GM12878 (cell line): Measurements from ENCODE around the gene DYRK1B. TPM values are rescaled to one million over a fixed set of nuclear protein-coding genes. Genes with fewer than 3 reads are reported as not detected.

Experiments
- ATAC-seq: fragments of 200-7000 bp; cut with Tn5 transposase; 3 replicates; pipeline ENCODE4 v1.9.1; 2020; ENCODE audit warnings: mild to moderate bottlenecking, moderate library complexity
- BruUV-seq: library from RNA; stranded (reverse); fragments of 400-500 nt; replicated peaks from 2 replicates; lab custom pipeline; 2021; lab: Mats Ljungman, UMichigan
- CTCF ChIA-PET: fragments of 300-600 bp; sonication (Branson Sonifier 250); formaldehyde crosslinking; extraction: SDS; loops from one replicate; lab custom pipeline; 2021; ENCODE audit warnings: inconsistent platforms; lab: Yijun Ruan, JAX
- POLR2A ChIA-PET: fragments of 350-600 bp; formaldehyde crosslinking; extraction: SDS; loops from one replicate; lab custom pipeline; 2021; ENCODE audit warnings: inconsistent platforms; lab: Charles Lee
- RAD21 ChIA-PET: fragments of 300-600 bp; sonication (Branson Sonifier 250); formaldehyde crosslinking; loops from one replicate; lab custom pipeline; 2023; ENCODE audit warnings: antibody characterized with exemption; ENCODE audit not compliant: unreplicated experiment; lab: Charles Lee
- SMC1A ChIA-PET: fragments of 300-600 bp; sonication (Branson Sonifier 250); formaldehyde crosslinking; loops from one replicate; lab custom pipeline; 2023; ENCODE audit not compliant: unreplicated experiment, uncharacterized antibody; lab: Charles Lee
- DNase-seq: peaks from one replicate; pipeline ENCODE4 v3.0.0-alpha.2; 2011; ENCODE audit warnings: low read depth, low spot score
- FAIRE-seq: peaks from 3 replicates; lab custom pipeline; 2011; peaks lifted over from hg19 to GRCh38; lab: Jason Lieb, UNC
- H2AFZ ChIP-seq: 2 replicates; pipeline ENCODE4 v1.6.0; 2011; ENCODE audit warnings: low read depth, low read length, control low read depth; ENCODE audit not compliant: control insufficient read depth
- H3K27ac ChIP-seq: 2 replicates; pipeline ENCODE4 v1.5.1; 2011; ENCODE audit warnings: control low read depth; ENCODE audit not compliant: control insufficient read depth, insufficient read depth
- H3K27me3 ChIP-seq, 2 experiments: replicated peaks in 1 of 2; 2 replicates each; pipeline versions ENCODE4 v1.6.0 to v1.6.1; 2011; ENCODE audit warnings: low read length in 1 of 2; ENCODE audit not compliant: control insufficient read depth in 2 of 2, insufficient read depth in 2 of 2
- H3K36me3 ChIP-seq, 2 experiments: 2 replicates each; pipeline ENCODE4 v1.5.1; 2011; ENCODE audit warnings: low read length in 1 of 2; ENCODE audit not compliant: control insufficient read depth in 2 of 2, insufficient read depth in 2 of 2
- H3K4me1 ChIP-seq: 2 replicates; pipeline ENCODE4 v1.6.1; 2011; ENCODE audit warnings: mild to moderate bottlenecking, low read length, moderate library complexity, mixed read lengths; ENCODE audit not compliant: control insufficient read depth, insufficient read depth
- H3K4me2 ChIP-seq: 2 replicates; pipeline ENCODE4 v1.6.0; 2011; ENCODE audit warnings: control low read depth; ENCODE audit not compliant: control insufficient read depth, insufficient read depth
- H3K4me3 ChIP-seq: fragments of 200-600 bp; sonication (generic); 2 replicates; pipeline ENCODE4 v1.5.1; 2016
- H3K79me2 ChIP-seq: 2 replicates; pipeline ENCODE4 v1.6.0; 2011; ENCODE audit warnings: low read length; ENCODE audit not compliant: control insufficient read depth, insufficient read depth
- H3K9ac ChIP-seq: 2 replicates; pipeline ENCODE4 v1.8.0; 2011; ENCODE audit warnings: low read length, control low read depth, mixed read lengths; ENCODE audit not compliant: control insufficient read depth, insufficient read depth
- H3K9me3 ChIP-seq: replicated peaks from 3 replicates; pipeline ENCODE4 v1.5.1; 2011; ENCODE audit warnings: mild to moderate bottlenecking, low read length; ENCODE audit not compliant: control insufficient read depth, insufficient read depth
- H4K20me1 ChIP-seq: 2 replicates; pipeline ENCODE4 v1.6.0; 2011; ENCODE audit not compliant: control insufficient read depth, insufficient read depth
- EP300 ChIP-seq, 2 experiments: fragments of 150-350 bp in 1 of 2; IDR thresholded peaks; 2 replicates each; pipeline ENCODE4 v1.6.1; 2011 to 2012; ENCODE audit warnings: low read depth in 2 of 2, low read length in 2 of 2, borderline replicate concordance in 1 of 2, improper control_type of control experiment in 1 of 2, inconsistent platforms in 1 of 2; ENCODE audit not compliant: control insufficient read depth in 1 of 2
- LARP7 ChIP-seq: fragments of 450-650 bp; IDR thresholded peaks from 2 replicates; pipeline ENCODE4 v1.6.1; 2017; ENCODE audit warnings: mild to moderate bottlenecking
- WGBS: methylation state at CpG from one replicate; pipeline ENCODE4 v1.1.6; 2016; ENCODE audit warnings: low lambda C conversion rate; ENCODE audit not compliant: insufficient replicate concordance, insufficient coverage; ENCODE audit errors: missing lambda C conversion rate; 5-methylcytosine and 5-hydroxymethylcytosine counted together
- in situ Hi-C: fragments of 300-500 bp; cut with MboI; formaldehyde crosslinking; loops from 9 replicates; pipeline ENCODE4 v1.14.3; 2018; ENCODE audit warnings: mixed read lengths
- intact Hi-C: fragments of 100-400 bp; cut with micrococcal nuclease; formaldehyde crosslinking; loops from one replicate; pipeline ENCODE4 v1.14.2; 2022; ENCODE audit not compliant: unreplicated experiment
- polyA plus RNA-seq, 11 experiments: library from polyadenylated mRNA; depleted of rRNA in 4 of 11; unstranded in 6 of 11; stranded (reverse) in 5 of 11; fragments of >200 nt; fragmentation: Nextera tagmentation in 4 of 11; fragmentation: Illumina TruSeq in 1 of 11; extraction: Ambion mirVana in 4 of 11; extraction: Trizol in 1 of 11; gene quantifications; 1 replicate in 1 of 11; 2 replicates in 10 of 11; pipeline versions ENCODE4 v1.2.1 to v1.2.3, GENCODE V29; 2011 to 2016; ENCODE audit warnings: inconsistent platforms in 2 of 11, missing spikeins in 2 of 11, low read depth in 1 of 11
- total RNA-seq, 4 experiments: library from RNA; depleted of rRNA in 3 of 4; stranded (reverse); fragments of >200 nt in 3 of 4; fragmentation: Illumina TruSeq in 1 of 4; extraction: Trizol in 1 of 4; gene quantifications; 2 replicates each; pipeline versions ENCODE4 v1.2.1 to v1.2.3, GENCODE V29; 2013 to 2021
- TF ChIP-seq, protein P1 (sequence below): IDR thresholded peaks from 2 replicates; pipeline ENCODE4 v1.6.1; 2011; ENCODE audit warnings: low read depth, low read length, improper control_type of control experiment, borderline replicate concordance
- TF ChIP-seq, protein P2 (sequence below): IDR thresholded peaks from 2 replicates; pipeline ENCODE4 v1.6.1; 2012; ENCODE audit warnings: low read depth, low read length, improper control_type of control experiment
- TF ChIP-seq, protein P3 (sequence below): fragments of 450-650 bp; IDR thresholded peaks from 2 replicates; pipeline ENCODE4 v1.6.1; 2014; ENCODE audit warnings: mild to moderate bottlenecking
- TF ChIP-seq, protein P4 (sequence below): IDR thresholded peaks from 2 replicates; pipeline ENCODE4 v1.6.1; 2012; ENCODE audit warnings: improper control_type of control experiment, low read depth, low read length; ENCODE audit not compliant: insufficient replicate concordance

DYRK1B gene
- total and polyA plus RNA-seq, 10 of the 15 experiments (the other 5 are each of a cell fraction or from before 2014, with no cell fraction given): 0.07 to 10.2 (median 3.4) TPM; not detected in 1

DNA sequence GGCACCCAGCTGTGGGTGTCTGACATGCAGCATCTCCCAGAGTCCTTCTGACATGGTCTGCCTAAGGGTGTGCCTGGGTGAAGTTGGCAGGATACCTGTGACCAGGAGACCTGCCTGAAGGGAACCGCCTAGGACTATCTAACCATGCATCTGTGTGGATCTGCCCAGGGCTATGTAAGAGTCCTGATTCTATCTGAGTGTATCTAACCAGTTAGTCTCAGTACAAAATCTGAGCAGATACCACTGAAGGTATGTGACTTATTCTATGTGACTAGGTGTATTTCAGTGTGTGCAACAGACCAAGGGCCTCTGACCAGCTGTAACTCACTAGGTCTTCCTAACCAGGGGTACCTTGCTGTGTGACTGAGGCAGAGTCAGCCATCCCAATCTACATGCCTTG lies 40.4 kb upstream of the DYRK1B start (continued):
- TF ChIP-seq, protein P1, sequence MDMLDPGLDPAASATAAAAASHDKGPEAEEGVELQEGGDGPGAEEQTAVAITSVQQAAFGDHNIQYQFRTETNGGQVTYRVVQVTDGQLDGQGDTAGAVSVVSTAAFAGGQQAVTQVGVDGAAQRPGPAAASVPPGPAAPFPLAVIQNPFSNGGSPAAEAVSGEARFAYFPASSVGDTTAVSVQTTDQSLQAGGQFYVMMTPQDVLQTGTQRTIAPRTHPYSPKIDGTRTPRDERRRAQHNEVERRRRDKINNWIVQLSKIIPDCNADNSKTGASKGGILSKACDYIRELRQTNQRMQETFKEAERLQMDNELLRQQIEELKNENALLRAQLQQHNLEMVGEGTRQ: no peak
- TF ChIP-seq, protein P2, sequence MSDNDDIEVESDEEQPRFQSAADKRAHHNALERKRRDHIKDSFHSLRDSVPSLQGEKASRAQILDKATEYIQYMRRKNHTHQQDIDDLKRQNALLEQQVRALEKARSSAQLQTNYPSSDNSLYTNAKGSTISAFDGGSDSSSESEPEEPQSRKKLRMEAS: no peak
- no peak for TF ChIP-seq LARP7

DNA sequence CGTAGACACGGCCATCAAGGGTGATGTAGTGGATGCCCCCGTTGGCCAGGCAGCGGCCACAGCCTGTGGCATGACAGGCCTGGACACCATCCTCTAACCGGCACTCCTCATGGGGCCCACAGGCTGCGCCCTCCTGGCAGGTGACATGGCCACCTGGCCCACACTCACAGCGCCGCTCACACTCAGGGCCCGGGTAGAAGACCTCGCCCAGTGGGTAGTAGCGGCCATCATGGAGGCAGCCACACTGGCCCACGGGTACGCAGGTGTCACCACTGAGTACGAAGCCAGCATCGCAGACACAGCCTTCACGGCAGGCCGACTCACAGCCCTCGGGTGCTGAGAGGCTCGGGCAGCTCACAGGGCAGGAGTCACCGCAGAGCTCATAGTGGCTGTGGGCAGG lies 39.4 kb upstream of the DYRK1B start:
- in situ Hi-C loops: no loop called here

More for the DNA sequence above, 39.4 kb upstream of the DYRK1B start:
- FAIRE-seq (no peak), DNase-seq (no peak), ATAC-seq (no peak)
- no peak overlapping the region for H3K9ac ChIP-seq
- no peaks in the 10 kb centered on the region for H3K36me3 ChIP-seq
- SMC1A ChIA-PET: no interaction called here
- H3K4me3 ChIP-seq: no peak overlapping the region
- H3K79me2 ChIP-seq: no peaks in the 10 kb centered on the region
- no peaks in the 10 kb centered on the region for H3K27me3 ChIP-seq
- H3K4me1 ChIP-seq: no peaks in the 10 kb centered on the region
- intact Hi-C loops: no loop called here
- 44% methylated on average over 20 of the region's 20 CpGs for WGBS
- CTCF ChIA-PET: no interaction called here
- RAD21 ChIA-PET: no interaction called here
- POLR2A ChIA-PET: no interaction called here
- no peak for TF ChIP-seq EP300 (IDR thresholded peaks at IDR 0.05; ENCODE audit: borderline replicate concordance in 1 of 2, control insufficient read depth in 1 of 2, low read depth in 2 of 2, low read length in 2 of 2)
- TF ChIP-seq, protein P3, sequence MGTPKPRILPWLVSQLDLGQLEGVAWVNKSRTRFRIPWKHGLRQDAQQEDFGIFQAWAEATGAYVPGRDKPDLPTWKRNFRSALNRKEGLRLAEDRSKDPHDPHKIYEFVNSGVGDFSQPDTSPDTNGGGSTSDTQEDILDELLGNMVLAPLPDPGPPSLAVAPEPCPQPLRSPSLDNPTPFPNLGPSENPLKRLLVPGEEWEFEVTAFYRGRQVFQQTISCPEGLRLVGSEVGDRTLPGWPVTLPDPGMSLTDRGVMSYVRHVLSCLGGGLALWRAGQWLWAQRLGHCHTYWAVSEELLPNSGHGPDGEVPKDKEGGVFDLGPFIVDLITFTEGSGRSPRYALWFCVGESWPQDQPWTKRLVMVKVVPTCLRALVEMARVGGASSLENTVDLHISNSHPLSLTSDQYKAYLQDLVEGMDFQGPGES: no peak
- TF ChIP-seq, protein P4, sequence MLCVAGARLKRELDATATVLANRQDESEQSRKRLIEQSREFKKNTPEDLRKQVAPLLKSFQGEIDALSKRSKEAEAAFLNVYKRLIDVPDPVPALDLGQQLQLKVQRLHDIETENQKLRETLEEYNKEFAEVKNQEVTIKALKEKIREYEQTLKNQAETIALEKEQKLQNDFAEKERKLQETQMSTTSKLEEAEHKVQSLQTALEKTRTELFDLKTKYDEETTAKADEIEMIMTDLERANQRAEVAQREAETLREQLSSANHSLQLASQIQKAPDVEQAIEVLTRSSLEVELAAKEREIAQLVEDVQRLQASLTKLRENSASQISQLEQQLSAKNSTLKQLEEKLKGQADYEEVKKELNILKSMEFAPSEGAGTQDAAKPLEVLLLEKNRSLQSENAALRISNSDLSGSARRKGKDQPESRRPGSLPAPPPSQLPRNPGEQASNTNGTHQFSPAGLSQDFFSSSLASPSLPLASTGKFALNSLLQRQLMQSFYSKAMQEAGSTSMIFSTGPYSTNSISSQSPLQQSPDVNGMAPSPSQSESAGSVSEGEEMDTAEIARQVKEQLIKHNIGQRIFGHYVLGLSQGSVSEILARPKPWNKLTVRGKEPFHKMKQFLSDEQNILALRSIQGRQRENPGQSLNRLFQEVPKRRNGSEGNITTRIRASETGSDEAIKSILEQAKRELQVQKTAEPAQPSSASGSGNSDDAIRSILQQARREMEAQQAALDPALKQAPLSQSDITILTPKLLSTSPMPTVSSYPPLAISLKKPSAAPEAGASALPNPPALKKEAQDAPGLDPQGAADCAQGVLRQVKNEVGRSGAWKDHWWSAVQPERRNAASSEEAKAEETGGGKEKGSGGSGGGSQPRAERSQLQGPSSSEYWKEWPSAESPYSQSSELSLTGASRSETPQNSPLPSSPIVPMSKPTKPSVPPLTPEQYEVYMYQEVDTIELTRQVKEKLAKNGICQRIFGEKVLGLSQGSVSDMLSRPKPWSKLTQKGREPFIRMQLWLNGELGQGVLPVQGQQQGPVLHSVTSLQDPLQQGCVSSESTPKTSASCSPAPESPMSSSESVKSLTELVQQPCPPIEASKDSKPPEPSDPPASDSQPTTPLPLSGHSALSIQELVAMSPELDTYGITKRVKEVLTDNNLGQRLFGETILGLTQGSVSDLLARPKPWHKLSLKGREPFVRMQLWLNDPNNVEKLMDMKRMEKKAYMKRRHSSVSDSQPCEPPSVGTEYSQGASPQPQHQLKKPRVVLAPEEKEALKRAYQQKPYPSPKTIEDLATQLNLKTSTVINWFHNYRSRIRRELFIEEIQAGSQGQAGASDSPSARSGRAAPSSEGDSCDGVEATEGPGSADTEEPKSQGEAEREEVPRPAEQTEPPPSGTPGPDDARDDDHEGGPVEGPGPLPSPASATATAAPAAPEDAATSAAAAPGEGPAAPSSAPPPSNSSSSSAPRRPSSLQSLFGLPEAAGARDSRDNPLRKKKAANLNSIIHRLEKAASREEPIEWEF: no peak
- no peak overlapping the region for H3K4me2 ChIP-seq
- H4K20me1 ChIP-seq: no peaks in the 10 kb centered on the region
- no peak overlapping the region for H2AFZ ChIP-seq
- no peak overlapping the region for H3K27ac ChIP-seq
- no TSS peak for BruUV-seq
- no peaks in the 10 kb centered on the region for H3K9me3 ChIP-seq
